ENCODE data around the gene ZNF227. TPM values are rescaled to one million over a fixed set of nuclear protein-coding genes. Genes with fewer than 3 reads are reported as not detected.
"Not testable (repeated sequence)": the region's sequence is repeated elsewhere in the genome, so short reads cannot be mapped to it uniquely, and the experiment has no call there.

Gene ZNF227
- total RNA-seq, 2 experiments from 2014 or later: 19.4 to 20.6 TPM

GRCh38 chr19:44252332-44252731, 40.0 kb downstream of the ZNF227 start:
- ATAC-seq; intact Hi-C loops (cut with DNase I, micrococcal nuclease); DNase-seq; H3K4me1 Mint-ChIP-seq; H3K27me3 Mint-ChIP-seq; H3K4me3 Mint-ChIP-seq; CTCF ChIA-PET; POLR2A ChIA-PET; H3K27ac Mint-ChIP-seq: not testable (repeated sequence)
- peaks cover 68% of the 10 kb centered on the region for H3K36me3 Mint-ChIP-seq (ENCODE audit: low read depth)
- peaks cover 76% of the 10 kb centered on the region for H3K9me3 Mint-ChIP-seq (ENCODE audit: low read depth)

GRCh38 chr19:44253392-44253791, 41.1 kb downstream of the ZNF227 start:
- intact Hi-C loops (cut with DNase I, micrococcal nuclease); H3K27me3 Mint-ChIP-seq; H3K4me3 Mint-ChIP-seq; H3K27ac Mint-ChIP-seq; CTCF ChIA-PET; POLR2A ChIA-PET; DNase-seq; ATAC-seq; H3K4me1 Mint-ChIP-seq: not testable (repeated sequence)
- Mint-ChIP-seq H3K9me3 (ENCODE audit: low read depth) (peaks cover 80% of the 10 kb centered on the region), H3K36me3 (ENCODE audit: low read depth) (peaks cover 69% of the 10 kb centered on the region)

GRCh38 chr19:44254496-44254895, 42.2 kb downstream of the ZNF227 start:
- Mint-ChIP-seq H3K9me3 (ENCODE audit: low read depth) (peaks cover 78% of the 10 kb centered on the region), H3K27me3 (no peaks in the 10 kb centered on the region), H3K4me3 (no peak overlapping the region), H3K27ac (no peak overlapping the region), H3K4me1 (no peaks in the 10 kb centered on the region), H3K36me3 (ENCODE audit: low read depth) (peaks cover 62% of the 10 kb centered on the region)
- POLR2A ChIA-PET: no interaction called here
- CTCF ChIA-PET: interaction anchor here (0.6 kb wide), 1 partner anchor 332 kb away, joined by 3 read pairs; no protein-coding TSS in a partner anchor
- no peak for ATAC-seq
- no peak for DNase-seq
- intact Hi-C loops (cut with DNase I, micrococcal nuclease): no loop called here

- ChIA-PET POLR2A (no interaction called here), CTCF (no interaction called here)
- no peaks in the 10 kb centered on the region for H3K27me3 Mint-ChIP-seq
- intact Hi-C loops (cut with DNase I, micrococcal nuclease): no loop called here
- no peak overlapping the region for H3K4me3 Mint-ChIP-seq
- H3K27ac Mint-ChIP-seq: no peak overlapping the region
- no peak for ATAC-seq
- H3K9me3 Mint-ChIP-seq (ENCODE audit: low read depth): peaks cover 73% of the 10 kb centered on the region
- H3K4me1 Mint-ChIP-seq: peaks cover 8% of the 10 kb centered on the region
- H3K36me3 Mint-ChIP-seq (ENCODE audit: low read depth): peaks cover 50% of the 10 kb centered on the region
- DNase-seq: no peak
Observed at GRCh38 chr19:44255705-44256411, 43.5 kb downstream of the ZNF227 start.

- Mint-ChIP-seq H3K4me3 (no peak overlapping the region), H3K27me3 (no peaks in the 10 kb centered on the region), H3K36me3 (ENCODE audit: low read depth) (peaks cover 36% of the 10 kb centered on the region), H3K9me3 (ENCODE audit: low read depth) (peaks cover 71% of the 10 kb centered on the region), H3K27ac (no peak overlapping the region), H3K4me1 (peaks cover 8% of the 10 kb centered on the region)
- ChIA-PET POLR2A (no interaction called here), CTCF (no interaction called here)
- intact Hi-C loops (cut with DNase I, micrococcal nuclease): no loop called here
- ATAC-seq: no peak
- DNase-seq: no peak
Observed at GRCh38 chr19:44258136-44258535, 45.8 kb downstream of the ZNF227 start.

GRCh38 chr19:44258835-44259413, 46.6 kb downstream of the ZNF227 start:
- no peak for ATAC-seq
- no peak overlapping the region for H3K4me3 Mint-ChIP-seq
- peaks cover 32% of the 10 kb centered on the region for H3K36me3 Mint-ChIP-seq (ENCODE audit: low read depth)

GRCh38 chr19:44260343-44260681, 48.0 kb downstream of the ZNF227 start:
- H3K27me3 Mint-ChIP-seq: no peaks in the 10 kb centered on the region
- CTCF ChIA-PET: no interaction called here
- H3K4me1 Mint-ChIP-seq: peaks cover 8% of the 10 kb centered on the region
- H3K27ac Mint-ChIP-seq: peak overlapping the region; percentile 53
- peaks cover 28% of the 10 kb centered on the region for H3K36me3 Mint-ChIP-seq (ENCODE audit: low read depth)
- POLR2A ChIA-PET: no interaction called here
- intact Hi-C loops (cut with DNase I, micrococcal nuclease): no loop called here
- peak overlapping the region; percentile 64 for H3K4me3 Mint-ChIP-seq
- H3K9me3 Mint-ChIP-seq (ENCODE audit: low read depth): peaks cover 59% of the 10 kb centered on the region
- DNase-seq: no peak
- ATAC-seq: no peak

More at GRCh38 chr19:44258835-44259413, 46.6 kb downstream of the ZNF227 start:
- DNase-seq: no peak
- Mint-ChIP-seq H3K27ac (no peak overlapping the region), H3K9me3 (ENCODE audit: low read depth) (peaks cover 66% of the 10 kb centered on the region), H3K4me1 (peaks cover 8% of the 10 kb centered on the region), H3K27me3 (no peaks in the 10 kb centered on the region)
- intact Hi-C loops (cut with DNase I, micrococcal nuclease): loop anchor here in 1 of 2 experiments (1.0 kb wide), 1 partner anchor 47 kb away; the partner anchor contains the start of gene ZNF227
- ChIA-PET POLR2A (no interaction called here), CTCF (interaction anchor here (0.6 kb wide), 1 partner anchor 117 kb away, joined by 3 read pairs; the partner anchor contains the start of gene ZNF234)

- H3K9me3 Mint-ChIP-seq (ENCODE audit: low read depth): peaks cover 57% of the 10 kb centered on the region
- ATAC-seq (no peak), DNase-seq (no peak)
- H3K27me3 Mint-ChIP-seq: no peaks in the 10 kb centered on the region
- H3K4me3 Mint-ChIP-seq: peak overlapping the region; percentile 64
- H3K4me1 Mint-ChIP-seq: peaks cover 8% of the 10 kb centered on the region
- H3K36me3 Mint-ChIP-seq (ENCODE audit: low read depth): peaks cover 25% of the 10 kb centered on the region
- no peak overlapping the region for H3K27ac Mint-ChIP-seq
- ChIA-PET POLR2A (no interaction called here), CTCF (no interaction called here)
- intact Hi-C loops (cut with DNase I, micrococcal nuclease): no loop called here
Observed at GRCh38 chr19:44260695-44261446, 48.5 kb downstream of the ZNF227 start.

GRCh38 chr19:44277331-44277730, 65.0 kb downstream of the ZNF227 start:
- intact Hi-C loops (cut with DNase I, micrococcal nuclease): no loop called here
- CTCF ChIA-PET: no interaction called here

GRCh38 chr19:44278181-44278690, 65.9 kb downstream of the ZNF227 start:
- ChIA-PET POLR2A (no interaction called here), CTCF (no interaction called here)
- intact Hi-C loops (cut with DNase I, micrococcal nuclease): no loop called here
- Mint-ChIP-seq H3K4me3 (no peak overlapping the region), H3K27ac (no peak overlapping the region), H3K36me3 (ENCODE audit: low read depth) (peaks cover 42% of the 10 kb centered on the region), H3K27me3 (no peaks in the 10 kb centered on the region), H3K9me3 (ENCODE audit: low read depth) (peaks cover 61% of the 10 kb centered on the region), H3K4me1 (no peaks in the 10 kb centered on the region)
- ATAC-seq: no peak
- no peak for DNase-seq

More at GRCh38 chr19:44277331-44277730, 65.0 kb downstream of the ZNF227 start:
- H3K36me3 Mint-ChIP-seq (ENCODE audit: low read depth): peaks cover 47% of the 10 kb centered on the region
- H3K27ac Mint-ChIP-seq: no peak overlapping the region
- H3K9me3 Mint-ChIP-seq (ENCODE audit: low read depth): peaks cover 61% of the 10 kb centered on the region
- POLR2A ChIA-PET: no interaction called here
- DNase-seq (no peak), ATAC-seq (no peak)
- H3K27me3 Mint-ChIP-seq: no peaks in the 10 kb centered on the region
- no peak overlapping the region for H3K4me3 Mint-ChIP-seq
- no peaks in the 10 kb centered on the region for H3K4me1 Mint-ChIP-seq

- ATAC-seq (no peak), DNase-seq (no peak)
- no peak overlapping the region for H3K27ac Mint-ChIP-seq
- no peaks in the 10 kb centered on the region for H3K27me3 Mint-ChIP-seq
- intact Hi-C loops (cut with DNase I, micrococcal nuclease): no loop called here
- H3K4me3 Mint-ChIP-seq: no peak overlapping the region
- peaks cover 58% of the 10 kb centered on the region for H3K9me3 Mint-ChIP-seq (ENCODE audit: low read depth)
- no peaks in the 10 kb centered on the region for H3K4me1 Mint-ChIP-seq
- ChIA-PET POLR2A (no interaction called here), CTCF (no interaction called here)
- H3K36me3 Mint-ChIP-seq (ENCODE audit: low read depth): peaks cover 27% of the 10 kb centered on the region
Observed at GRCh38 chr19:44280916-44281315, 68.6 kb downstream of the ZNF227 start.

- POLR2A ChIA-PET: no interaction called here
- Mint-ChIP-seq H3K4me3 (no peak overlapping the region), H3K27me3 (no peaks in the 10 kb centered on the region), H3K27ac (no peak overlapping the region), H3K4me1 (no peaks in the 10 kb centered on the region), H3K9me3 (ENCODE audit: low read depth) (peaks cover 62% of the 10 kb centered on the region), H3K36me3 (ENCODE audit: low read depth) (peaks cover 35% of the 10 kb centered on the region)
- CTCF ChIA-PET: no interaction called here
- intact Hi-C loops (cut with DNase I, micrococcal nuclease): no loop called here
- no peak for ATAC-seq
- DNase-seq: no peak
Observed at GRCh38 chr19:44282846-44283245, 70.5 kb downstream of the ZNF227 start.

All from activated CD4-positive, alpha-beta T cell treated with anti-CD3 and anti-CD28 coated beads for 36 hours (primary cell).